Stomach smooth muscle (tissue), 2 donors: ENCODE results near the gene SLC26A11.

Source experiments
- H3K27ac ChIP-seq: one replicate; pipeline ENCODE4 v1.7.0; 2013; ENCODE audit warnings: mild to moderate bottlenecking, low read length, inconsistent platforms
- H3K27me3 ChIP-seq, 2 donors: one replicate each; pipeline ENCODE4 v1.7.0; 2013; ENCODE audit warnings: low read length in 2 of 2; ENCODE audit not compliant: insufficient read depth in 2 of 2, control insufficient read depth in 1 of 2
- H3K36me3 ChIP-seq, 2 donors: one replicate each; pipeline ENCODE4 v1.7.0; 2013; ENCODE audit warnings: low read length in 2 of 2; ENCODE audit not compliant: control insufficient read depth in 2 of 2, insufficient read depth in 2 of 2
- H3K4me1 ChIP-seq: one replicate; pipeline ENCODE4 v1.7.0; 2013; ENCODE audit warnings: low read length; ENCODE audit not compliant: control insufficient read depth, insufficient read depth
- H3K4me3 ChIP-seq, 2 donors: one replicate each; pipeline ENCODE4 v1.7.0; 2013; ENCODE audit warnings: low read length in 2 of 2
- H3K9ac ChIP-seq, 2 donors: one replicate each; pipeline ENCODE4 v1.7.0; 2013; ENCODE audit warnings: low read length in 2 of 2, mild to moderate bottlenecking in 1 of 2
- H3K9me3 ChIP-seq, 2 donors: one replicate each; pipeline ENCODE4 v1.7.0; 2013; ENCODE audit warnings: low read length in 2 of 2; ENCODE audit not compliant: control insufficient read depth in 2 of 2
- donor health status: healthy.
- donor health status: Pancreatic carcinoma.

The SLC26A11 gene

DNA sequence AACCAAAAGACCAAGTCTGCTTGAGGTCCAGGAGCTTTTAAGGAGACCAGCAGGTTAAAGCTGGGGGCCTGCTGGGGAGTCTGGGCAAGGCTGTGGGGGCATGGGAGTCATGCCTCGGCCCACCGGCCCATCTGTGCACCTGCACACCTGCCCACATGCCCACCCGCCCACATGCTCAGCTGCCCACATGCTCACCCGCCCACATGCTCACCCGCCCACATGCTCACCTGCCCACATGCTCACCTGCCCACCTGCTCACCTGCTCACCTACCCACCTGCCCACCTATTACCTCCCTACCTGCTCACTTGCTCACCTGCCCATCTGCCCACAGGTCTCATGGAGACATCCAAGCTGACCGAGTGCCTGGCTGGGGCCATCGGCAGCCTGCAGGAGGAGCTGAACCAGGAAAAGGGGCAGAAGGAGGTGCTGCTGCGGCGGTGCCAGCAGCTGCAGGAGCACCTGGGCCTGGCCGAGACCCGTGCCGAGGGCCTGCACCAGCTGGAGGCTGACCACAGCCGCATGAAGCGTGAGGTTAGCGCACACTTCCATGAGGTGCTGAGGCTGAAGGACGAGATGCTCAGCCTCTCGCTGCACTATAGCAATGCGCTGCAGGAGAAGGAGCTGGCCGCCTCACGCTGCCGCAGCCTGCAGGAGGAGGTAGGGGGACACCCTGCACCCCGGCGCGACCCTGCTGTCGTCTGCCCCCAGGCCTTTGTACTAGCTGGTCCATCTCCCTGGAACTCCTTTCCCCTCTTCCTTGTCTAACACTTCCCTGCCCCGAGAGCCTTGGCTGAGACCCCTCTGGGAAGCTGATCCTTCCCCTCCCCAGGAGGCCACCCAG lies 36.4 kb upstream of the SLC26A11 start:
- Histone ChIP-seq H3K27me3 (peaks cover 0 to 2% of the 10 kb centered on the region in 2 donors), H3K36me3 (no peaks in the 10 kb centered on the region), H3K4me1 (peaks cover 4% of the 10 kb centered on the region), H3K9me3 (no peaks in the 10 kb centered on the region), H3K27ac (no peak overlapping the region), H3K9ac (no peak overlapping the region), H3K4me3 (no peak overlapping the region)

- Histone ChIP-seq H3K9me3 (no peaks in the 10 kb centered on the region), H3K9ac (no peak overlapping the region), H3K4me1 (peaks cover 4% of the 10 kb centered on the region), H3K4me3 (no peak overlapping the region), H3K36me3 (no peaks in the 10 kb centered on the region), H3K27me3 (peaks cover 0 to 2% of the 10 kb centered on the region in 2 donors), H3K27ac (no peak overlapping the region)
Observed at GRCh38 chr17:80184423-80184714, 35.9 kb upstream of the SLC26A11 start.

GRCh38 chr17:80185968-80186367 lies 34.3 kb upstream of the SLC26A11 start:
- Histone ChIP-seq H3K27me3 (peaks cover 0 to 4% of the 10 kb centered on the region in 2 donors), H3K9me3 (no peaks in the 10 kb centered on the region)

DNA sequence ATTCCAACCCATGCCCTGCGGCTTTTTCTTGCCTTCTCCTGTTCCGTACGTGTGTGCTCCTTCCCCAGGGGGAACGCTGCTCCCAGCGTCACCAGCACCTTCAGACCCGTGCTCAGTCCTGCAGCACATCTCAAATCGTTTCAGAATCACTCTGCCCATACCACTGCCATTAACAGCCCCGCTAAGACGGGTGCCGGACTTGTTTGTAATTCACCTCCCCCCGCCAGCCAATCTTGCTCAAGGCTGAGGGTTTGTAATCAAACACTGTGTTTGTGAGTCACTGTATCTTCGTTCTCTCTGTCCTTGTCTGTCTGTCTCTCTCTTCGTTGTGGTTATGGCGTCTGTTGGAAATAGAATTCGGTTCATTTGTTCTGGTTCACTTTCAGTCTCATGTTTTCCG lies 33.1 kb upstream of the SLC26A11 start:
- Histone ChIP-seq H3K27me3 (peaks cover 0 to 4% of the 10 kb centered on the region in 2 donors), H3K9me3 (no peaks in the 10 kb centered on the region), H3K4me3 (no peak overlapping the region), H3K9ac (no peak overlapping the region), H3K36me3 (no peaks in the 10 kb centered on the region), H3K27ac (no peak overlapping the region), H3K4me1 (peaks cover 4% of the 10 kb centered on the region)

More at GRCh38 chr17:80185968-80186367, 34.3 kb upstream of the SLC26A11 start:
- no peak overlapping the region for H3K9ac ChIP-seq
- no peaks in the 10 kb centered on the region for H3K36me3 ChIP-seq
- H3K27ac ChIP-seq, result no peak overlapping the region
- H3K4me3 ChIP-seq, result no peak overlapping the region
- H3K4me1 ChIP-seq, result peaks cover 4% of the 10 kb centered on the region

DNA sequence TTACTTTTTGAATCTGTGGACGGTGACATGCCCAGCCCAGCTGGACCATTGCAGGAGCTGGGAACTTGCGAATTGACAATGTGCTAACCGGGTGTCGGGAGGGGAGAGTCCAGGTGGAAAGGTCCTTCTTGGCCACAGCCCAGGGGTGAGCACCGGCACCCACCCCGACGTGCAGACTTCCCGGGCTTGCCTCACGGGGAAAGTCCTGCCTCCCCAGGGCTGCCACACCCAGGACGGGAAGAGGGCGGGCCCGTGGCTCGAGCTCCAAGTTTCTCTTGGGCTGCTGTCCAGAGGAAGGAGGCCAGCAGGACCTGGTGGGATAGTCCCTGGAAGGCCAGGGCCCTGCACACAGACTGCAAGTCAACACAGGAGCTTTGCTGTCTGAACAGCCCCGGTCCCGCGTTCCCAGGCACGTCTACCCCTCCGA lies 32.7 kb upstream of the SLC26A11 start:
- no peaks in the 10 kb centered on the region for H3K36me3 ChIP-seq
- H3K9me3 ChIP-seq, result no peaks in the 10 kb centered on the region
- no peak overlapping the region for H3K9ac ChIP-seq
- H3K4me1 ChIP-seq, result peaks cover 4% of the 10 kb centered on the region
- H3K27me3 ChIP-seq, result peaks cover 0 to 4% of the 10 kb centered on the region in 2 donors
- H3K27ac ChIP-seq, result no peak overlapping the region
- H3K4me3 ChIP-seq, result no peak overlapping the region

- Histone ChIP-seq H3K9ac (no peak overlapping the region), H3K4me1 (peaks cover 4% of the 10 kb centered on the region), H3K36me3 (no peaks in the 10 kb centered on the region), H3K9me3 (no peaks in the 10 kb centered on the region), H3K27me3 (peaks cover 0 to 4% of the 10 kb centered on the region in 2 donors), H3K4me3 (no peak overlapping the region), H3K27ac (no peak overlapping the region)
Observed at GRCh38 chr17:80189611-80190010, 30.6 kb upstream of the SLC26A11 start.

GRCh38 chr17:80190716-80191115 lies 29.5 kb upstream of the SLC26A11 start:
- peaks cover 4% of the 10 kb centered on the region for H3K4me1 ChIP-seq
- no peaks in the 10 kb centered on the region for H3K36me3 ChIP-seq
- H3K9me3 ChIP-seq, result no peaks in the 10 kb centered on the region
- H3K9ac ChIP-seq, result no peak overlapping the region
- H3K27ac ChIP-seq, result no peak overlapping the region
- H3K27me3 ChIP-seq, result peaks cover 8% of the 10 kb centered on the region in 2 donors
- H3K4me3 ChIP-seq, result no peak overlapping the region

DNA sequence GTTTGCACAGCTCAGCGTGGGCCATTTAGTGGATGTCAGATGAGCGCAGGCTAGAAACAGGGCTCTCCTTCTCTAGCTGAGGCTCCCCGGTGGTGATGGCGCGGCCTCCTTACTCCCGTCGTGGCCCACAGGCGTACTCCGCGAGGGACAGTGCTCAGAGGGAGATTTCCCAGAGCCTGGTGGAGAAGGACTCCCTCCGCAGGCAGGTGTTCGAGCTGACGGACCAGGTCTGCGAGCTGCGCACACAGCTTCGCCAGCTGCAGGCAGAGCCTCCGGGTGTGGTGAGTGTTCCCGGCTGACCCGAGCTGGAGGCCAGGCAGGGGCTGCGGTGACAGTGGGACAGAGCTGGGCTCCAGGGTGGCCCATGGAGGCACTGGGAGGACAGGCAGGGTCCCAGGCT lies 29.0 kb upstream of the SLC26A11 start:
- Histone ChIP-seq H3K4me3 (no peak overlapping the region), H3K36me3 (no peaks in the 10 kb centered on the region), H3K27me3 (peaks cover 8% of the 10 kb centered on the region in 2 donors), H3K9me3 (no peaks in the 10 kb centered on the region), H3K4me1 (peaks cover 4% of the 10 kb centered on the region), H3K9ac (no peak overlapping the region), H3K27ac (no peak overlapping the region)

GRCh38 chr17:80191865-80192661 lies 28.2 kb upstream of the SLC26A11 start:
- H3K4me3 ChIP-seq, result no peak overlapping the region
- peaks cover 8 to 10% of the 10 kb centered on the region in 2 donors for H3K27me3 ChIP-seq
- H3K27ac ChIP-seq, result no peak overlapping the region
- no peaks in the 10 kb centered on the region for H3K9me3 ChIP-seq
- H3K9ac ChIP-seq, result no peak overlapping the region
- H3K4me1 ChIP-seq, result peaks cover 4% of the 10 kb centered on the region
- no peaks in the 10 kb centered on the region for H3K36me3 ChIP-seq

DNA sequence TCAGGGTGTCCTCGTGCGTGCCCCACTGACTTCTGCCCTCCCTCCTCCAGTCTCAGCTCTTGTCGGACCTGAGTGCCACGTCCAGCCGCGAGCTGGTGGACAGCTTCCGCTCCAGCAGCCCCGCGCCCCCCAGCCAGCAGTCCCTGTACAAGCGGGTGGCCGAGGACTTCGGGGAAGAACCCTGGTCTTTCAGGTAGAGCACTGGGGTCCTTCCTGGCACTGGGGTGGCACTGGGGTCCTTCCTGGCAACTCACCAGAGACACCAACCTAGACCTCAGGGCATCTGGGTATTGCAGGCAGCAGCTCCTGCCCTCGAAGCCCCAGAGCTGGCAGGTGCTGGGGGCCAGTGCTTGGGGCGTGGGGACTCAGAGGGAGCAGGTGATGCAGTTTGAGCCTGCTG lies 25.1 kb upstream of the SLC26A11 start:
- H3K9me3 ChIP-seq, result no peaks in the 10 kb centered on the region
- H3K36me3 ChIP-seq, result no peaks in the 10 kb centered on the region
- no peak overlapping the region for H3K9ac ChIP-seq
- H3K4me1 ChIP-seq, result no peaks in the 10 kb centered on the region
- H3K4me3 ChIP-seq, result no peak overlapping the region
- peaks cover 6 to 8% of the 10 kb centered on the region in 2 donors for H3K27me3 ChIP-seq
- no peak overlapping the region for H3K27ac ChIP-seq
